HCT116 (cell line): ENCODE results near the gene PXDN. TPM values are rescaled to one million over a fixed set of nuclear protein-coding genes. Genes with fewer than 3 reads are reported as not detected.

Source experiments
- ATAC-seq: fragments of 200-7000 bp; cut with Tn5 transposase; 2 replicates; pipeline ENCODE4 v1.9.1; 2020; ENCODE audit warnings: mild to moderate bottlenecking, moderate library complexity
- BruUV-seq: library from RNA; stranded (reverse); fragments of 400-500 nt; replicated peaks from 2 replicates; lab custom pipeline; 2021; lab: Mats Ljungman, UMichigan
- CTCF ChIA-PET: fragments of 300-600 bp; sonication (Branson Sonifier 250); formaldehyde crosslinking; loops from one replicate; lab custom pipeline; 2021; ENCODE audit warnings: antibody characterized with exemption; lab: Charles Lee
- POLR2A ChIA-PET: fragments of 300-600, 350-600 bp; sonication (Branson Sonifier 250); formaldehyde crosslinking; loops from one replicate; lab custom pipeline; 2021; ENCODE audit warnings: antibody characterized with exemption; lab: Charles Lee
- RAD21 ChIA-PET, 2 experiments: fragments of 300-600 bp; sonication (Branson Sonifier 250); formaldehyde crosslinking; loops; one replicate each; lab custom pipeline; 2023; ENCODE audit warnings: low total read pairs in 2 of 2; ENCODE audit not compliant: uncharacterized antibody in 2 of 2, unreplicated experiment in 2 of 2, low non-redundant PET in 1 of 2; lab: Charles Lee
- DNase-seq: peaks from one replicate; pipeline ENCODE4 v3.0.0-alpha.2; 2010; ENCODE audit warnings: low read depth, low spot score
- H2AFZ ChIP-seq: fragments of 200-600 bp; shearing (Covaris generic), sonication (generic); 2 replicates; pipeline ENCODE4 v1.6.1; 2017; ENCODE audit warnings: low read depth, mixed run types, mixed read lengths, antibody characterized with exemption, low read length; ENCODE audit not compliant: poor library complexity, severe bottlenecking
- H3K27ac ChIP-seq: 2 replicates; pipeline ENCODE4 v1.5.1; 2012; ENCODE audit warnings: low read depth, low read length
- H3K27me3 ChIP-seq: fragments of 200-600 bp; sonication (generic); 2 replicates; pipeline ENCODE4 v1.6.1; 2016; ENCODE audit warnings: mixed run types, low read length, mixed read lengths; ENCODE audit not compliant: insufficient read depth
- H3K36me3 ChIP-seq, 2 experiments: fragments of 200-500 bp in 1 of 2; fragments of 200-600 bp in 1 of 2; sonication (Bioruptor generic) in 1 of 2; sonication (generic) in 1 of 2; 2 replicates each; pipeline versions ENCODE4 v1.5.1 to v1.6.1; 2014 to 2016; ENCODE audit warnings: low read length in 2 of 2, inconsistent platforms in 1 of 2, mixed read lengths in 1 of 2, mixed run types in 1 of 2; ENCODE audit not compliant: insufficient read depth in 2 of 2, control insufficient read depth in 1 of 2
- H3K4me1 ChIP-seq, 2 experiments: fragments of 200-600 bp in 1 of 2; sonication (generic) in 1 of 2; 2 replicates each; pipeline versions ENCODE4 v1.5.1 to v1.6.1; 2012 to 2017; ENCODE audit warnings: low read length in 2 of 2, inconsistent platforms in 1 of 2, mild to moderate bottlenecking in 1 of 2, mixed read lengths in 1 of 2, mixed run types in 1 of 2, moderate library complexity in 1 of 2; ENCODE audit not compliant: insufficient read depth in 2 of 2, control insufficient read depth in 1 of 2
- H3K4me2 ChIP-seq: fragments of 200-600 bp; sonication (generic); 2 replicates; pipeline ENCODE4 v1.6.1; 2017; ENCODE audit warnings: mixed run types, low read length, mixed read lengths
- H3K4me3 ChIP-seq, 2 experiments: fragments of 200-600 bp in 1 of 2; sonication (generic) in 1 of 2; replicated peaks in 1 of 2; 2 replicates each; pipeline ENCODE4 v1.5.1; 2011 to 2016; ENCODE audit warnings: low read length in 2 of 2, control low read depth in 1 of 2, low read depth in 1 of 2, mild to moderate bottlenecking in 1 of 2, mixed read lengths in 1 of 2, mixed run types in 1 of 2
- H3K79me2 ChIP-seq: fragments of 200-600 bp; sonication (generic); 2 replicates; pipeline ENCODE4 v1.6.1; 2017; ENCODE audit warnings: mild to moderate bottlenecking, mixed run types, low read length, moderate library complexity, mixed read lengths; ENCODE audit not compliant: insufficient read depth
- H3K9ac ChIP-seq: fragments of 200-600 bp; sonication (generic); 2 replicates; pipeline ENCODE4 v1.6.1; 2016; ENCODE audit warnings: low read length, mixed read lengths
- H3K9me2 ChIP-seq: fragments of 200-600 bp; sonication (generic), shearing (Covaris generic); 2 replicates; pipeline ENCODE4 v1.6.1; 2017; ENCODE audit warnings: mixed run types, mild to moderate bottlenecking, moderate library complexity; ENCODE audit not compliant: insufficient read depth
- H3K9me3 ChIP-seq, 2 experiments: fragments of 200-500 bp in 1 of 2; fragments of 200-600 bp in 1 of 2; sonication (Bioruptor generic) in 1 of 2; sonication (generic) in 1 of 2; 2 replicates each; pipeline ENCODE4 v1.6.1; 2014 to 2017; ENCODE audit warnings: low read length in 2 of 2, mixed read lengths in 2 of 2, inconsistent platforms in 1 of 2, low read depth in 1 of 2, mild to moderate bottlenecking in 1 of 2, mixed run types in 1 of 2, moderate library complexity in 1 of 2; ENCODE audit not compliant: control insufficient read depth in 1 of 2, insufficient read depth in 1 of 2
- H4K20me1 ChIP-seq: fragments of 200-600 bp; sonication (generic), shearing (Covaris generic); 2 replicates; pipeline ENCODE4 v1.6.1; 2017; ENCODE audit warnings: mixed run types, mild to moderate bottlenecking, moderate library complexity; ENCODE audit not compliant: insufficient read depth
- CEBPB ChIP-seq: IDR thresholded peaks from 2 replicates; pipeline ENCODE4 v1.6.1; 2012; ENCODE audit warnings: low read depth
- ELF1 ChIP-seq: IDR thresholded peaks from 2 replicates; pipeline ENCODE4 v1.6.1; 2012; ENCODE audit warnings: low read depth, borderline replicate concordance
- EZH2 ChIP-seq: fragments of 200-600 bp; sonication (generic); IDR thresholded peaks from 2 replicates; pipeline ENCODE4 v1.6.1; 2017; ENCODE audit warnings: antibody characterized with exemption, mixed run types
- FOSL1 ChIP-seq: IDR thresholded peaks from 2 replicates; pipeline ENCODE4 v1.6.1; 2012; ENCODE audit warnings: low read depth
- JUND ChIP-seq: IDR thresholded peaks from 2 replicates; pipeline ENCODE4 v1.6.1; 2012
- POLR2A ChIP-seq: IDR thresholded peaks from 2 replicates; pipeline ENCODE4 v1.7.0; 2011; ENCODE audit warnings: borderline replicate concordance; ENCODE audit not compliant: insufficient read depth, insufficient read length; ENCODE audit errors: extremely low read depth
- SIN3A ChIP-seq: IDR thresholded peaks from 2 replicates; pipeline ENCODE4 v1.6.1; 2012; ENCODE audit warnings: low read depth
- ZFX ChIP-seq: fragments of 450-650 bp; IDR thresholded peaks from 2 replicates; pipeline ENCODE4 v1.6.1; 2017
- intact Hi-C: fragments of 100-400 bp; cut with micrococcal nuclease; formaldehyde crosslinking; loops from 2 replicates; pipeline ENCODE4 v1.10.0; 2022
- total RNA-seq: library from RNA; stranded (reverse); gene quantifications from one replicate; pipeline ENCODE4 v1.2.1, GENCODE V29; 2021; ENCODE audit not compliant: unreplicated experiment
- TF ChIP-seq, protein P1 (sequence below), 3 experiments: fragments of 200-600 bp in 1 of 3; sonication (generic) in 1 of 3; IDR thresholded peaks in 2 of 3; conservative IDR thresholded peaks in 1 of 3; 2 replicates each; pipeline ENCODE4 v1.5.1; 2012 to 2017; ENCODE audit warnings: low read depth in 2 of 3, low read length in 2 of 3, antibody characterized with exemption in 1 of 3, borderline replicate concordance in 1 of 3, control low read depth in 1 of 3, mild to moderate bottlenecking in 1 of 3, mixed read lengths in 1 of 3, mixed run types in 1 of 3, moderate library complexity in 1 of 3; ENCODE audit not compliant: insufficient read depth in 1 of 3
- TF ChIP-seq, protein P2 (sequence below): IDR thresholded peaks from 2 replicates; pipeline ENCODE4 v1.6.1; 2011; ENCODE audit warnings: mild to moderate bottlenecking, low read length, moderate library complexity; ENCODE audit not compliant: insufficient replicate concordance; ENCODE audit errors: extremely low read depth
- TF ChIP-seq, protein P3 (sequence below): IDR thresholded peaks from 2 replicates; pipeline ENCODE4 v1.6.1; 2012; ENCODE audit warnings: low read depth

PXDN gene
- total RNA-seq, 1 experiment from 2014 or later: 10.7 TPM

DNA sequence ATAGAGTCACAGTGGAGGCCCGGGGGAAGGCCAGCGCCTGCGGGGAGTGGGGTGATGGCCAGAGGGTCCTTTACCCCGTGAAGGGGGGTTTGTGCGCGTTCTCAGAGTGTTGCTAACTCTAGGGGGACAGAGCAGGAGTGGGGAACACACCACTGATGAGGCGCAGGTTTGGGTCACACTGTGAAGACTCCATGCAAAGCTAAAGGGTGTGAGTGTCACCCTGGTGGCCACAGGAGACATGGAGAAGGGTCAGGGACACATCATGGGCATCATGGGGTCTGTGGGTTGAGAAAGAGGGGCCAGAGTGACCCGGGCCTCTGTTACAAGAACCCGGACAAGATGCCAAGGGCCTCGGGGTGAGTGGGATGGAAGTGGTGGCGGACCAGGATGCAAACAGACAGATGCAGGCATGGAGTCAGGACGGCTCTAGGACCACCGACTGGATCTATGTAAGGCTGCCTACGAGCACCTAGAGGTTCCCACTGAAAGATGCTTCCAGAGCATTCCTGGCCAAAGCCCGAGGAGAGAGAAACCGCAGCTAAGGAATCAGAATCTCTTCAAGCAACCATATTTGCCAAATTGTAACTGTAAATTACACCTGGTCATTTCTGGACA is 84.3 kb downstream of the PXDN start:
- Histone ChIP-seq H4K20me1 (no peaks in the 10 kb centered on the region), H3K27ac (no peak overlapping the region)
- no peak for ATAC-seq
- TF ChIP-seq, protein P1, sequence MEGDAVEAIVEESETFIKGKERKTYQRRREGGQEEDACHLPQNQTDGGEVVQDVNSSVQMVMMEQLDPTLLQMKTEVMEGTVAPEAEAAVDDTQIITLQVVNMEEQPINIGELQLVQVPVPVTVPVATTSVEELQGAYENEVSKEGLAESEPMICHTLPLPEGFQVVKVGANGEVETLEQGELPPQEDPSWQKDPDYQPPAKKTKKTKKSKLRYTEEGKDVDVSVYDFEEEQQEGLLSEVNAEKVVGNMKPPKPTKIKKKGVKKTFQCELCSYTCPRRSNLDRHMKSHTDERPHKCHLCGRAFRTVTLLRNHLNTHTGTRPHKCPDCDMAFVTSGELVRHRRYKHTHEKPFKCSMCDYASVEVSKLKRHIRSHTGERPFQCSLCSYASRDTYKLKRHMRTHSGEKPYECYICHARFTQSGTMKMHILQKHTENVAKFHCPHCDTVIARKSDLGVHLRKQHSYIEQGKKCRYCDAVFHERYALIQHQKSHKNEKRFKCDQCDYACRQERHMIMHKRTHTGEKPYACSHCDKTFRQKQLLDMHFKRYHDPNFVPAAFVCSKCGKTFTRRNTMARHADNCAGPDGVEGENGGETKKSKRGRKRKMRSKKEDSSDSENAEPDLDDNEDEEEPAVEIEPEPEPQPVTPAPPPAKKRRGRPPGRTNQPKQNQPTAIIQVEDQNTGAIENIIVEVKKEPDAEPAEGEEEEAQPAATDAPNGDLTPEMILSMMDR (IDR thresholded peaks at IDR 0.05 in 2 of 3, conservative IDR thresholded peaks at IDR 0.05 in 1 of 3; ENCODE audit: borderline replicate concordance in 1 of 3, insufficient read depth in 1 of 3, low read depth in 2 of 3, low read length in 2 of 3): no peak
- TF ChIP-seq JUND: no peak
- TF ChIP-seq FOSL1: no peak
- TF ChIP-seq ZFX: no peak
- TF ChIP-seq EZH2: no peak
- no peak for TF ChIP-seq POLR2A
- TF ChIP-seq, all 23 proteins: peak for 0
- ChIA-PET POLR2A (no interaction called here), RAD21 (no interaction called here), CTCF (no interaction called here)
- no peak for DNase-seq
- Histone ChIP-seq H3K9me3 (no peaks in the 10 kb centered on the region), H3K27me3 (no peaks in the 10 kb centered on the region), H3K79me2 (no peaks in the 10 kb centered on the region), H3K4me2 (no peak overlapping the region), H3K4me1 (no peaks in the 10 kb centered on the region), H2AFZ (no peak overlapping the region), H3K9ac (no peak overlapping the region), H3K36me3 (no peaks in the 10 kb centered on the region), H3K4me3 (no peak overlapping the region), H3K9me2 (no peaks in the 10 kb centered on the region)
- intact Hi-C loops: no loop called here
- BruUV-seq: no TSS peak

DNA sequence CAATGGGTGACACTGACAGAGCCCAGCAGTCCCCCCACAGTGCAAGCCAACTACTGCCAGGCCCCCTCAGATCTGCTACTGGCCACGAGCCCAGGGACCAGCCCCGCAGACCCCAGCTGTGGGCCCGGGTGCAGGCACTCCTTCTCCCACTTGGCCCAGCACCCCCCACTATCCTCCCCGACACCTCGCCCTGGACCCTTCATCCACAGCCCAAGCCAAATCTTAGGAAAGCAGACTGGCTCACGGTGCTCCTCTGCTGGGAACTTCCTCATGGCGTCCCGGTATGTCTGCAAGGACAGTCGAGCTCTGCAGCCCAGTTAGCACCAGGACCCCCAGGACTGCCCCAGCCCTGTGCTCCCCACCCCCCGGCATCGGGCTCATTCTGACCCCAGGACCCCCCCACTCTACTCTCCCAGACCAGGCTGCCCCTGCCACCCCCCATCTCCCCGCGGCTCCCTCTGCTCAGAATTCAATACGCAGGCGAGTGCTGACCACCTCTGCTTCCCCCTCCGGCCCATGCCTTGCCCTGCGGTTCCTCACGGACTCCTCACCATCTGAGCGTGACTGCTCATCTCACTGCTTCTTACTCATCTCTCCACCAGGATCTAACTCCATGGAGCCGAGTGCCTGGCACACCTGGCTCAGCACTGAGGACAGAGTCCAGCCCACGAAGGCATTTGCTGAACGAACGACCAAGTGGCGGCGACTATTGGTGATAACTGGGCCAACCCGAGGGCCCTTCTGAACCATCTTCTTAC is 85.7 kb downstream of the PXDN start:
- BruUV-seq: no TSS peak
- Histone ChIP-seq H3K27ac (no peak overlapping the region), H3K4me1 (no peaks in the 10 kb centered on the region), H3K9ac (no peak overlapping the region), H3K36me3 (no peaks in the 10 kb centered on the region; a peak in 1 of 4 replicates), H3K79me2 (no peaks in the 10 kb centered on the region), H3K9me2 (no peaks in the 10 kb centered on the region), H2AFZ (no peak overlapping the region), H3K9me3 (no peaks in the 10 kb centered on the region), H4K20me1 (no peaks in the 10 kb centered on the region), H3K4me3 (no peak overlapping the region), H3K4me2 (no peak overlapping the region), H3K27me3 (no peaks in the 10 kb centered on the region)
- RAD21 ChIA-PET: no interaction called here
- ATAC-seq (no peak), DNase-seq (no peak)
- CTCF ChIA-PET: no interaction called here
- intact Hi-C loops: no loop called here
- POLR2A ChIA-PET: no interaction called here
- TF ChIP-seq CEBPB (no peak), SIN3A (no peak), ELF1 (no peak)
- TF ChIP-seq, protein P2, sequence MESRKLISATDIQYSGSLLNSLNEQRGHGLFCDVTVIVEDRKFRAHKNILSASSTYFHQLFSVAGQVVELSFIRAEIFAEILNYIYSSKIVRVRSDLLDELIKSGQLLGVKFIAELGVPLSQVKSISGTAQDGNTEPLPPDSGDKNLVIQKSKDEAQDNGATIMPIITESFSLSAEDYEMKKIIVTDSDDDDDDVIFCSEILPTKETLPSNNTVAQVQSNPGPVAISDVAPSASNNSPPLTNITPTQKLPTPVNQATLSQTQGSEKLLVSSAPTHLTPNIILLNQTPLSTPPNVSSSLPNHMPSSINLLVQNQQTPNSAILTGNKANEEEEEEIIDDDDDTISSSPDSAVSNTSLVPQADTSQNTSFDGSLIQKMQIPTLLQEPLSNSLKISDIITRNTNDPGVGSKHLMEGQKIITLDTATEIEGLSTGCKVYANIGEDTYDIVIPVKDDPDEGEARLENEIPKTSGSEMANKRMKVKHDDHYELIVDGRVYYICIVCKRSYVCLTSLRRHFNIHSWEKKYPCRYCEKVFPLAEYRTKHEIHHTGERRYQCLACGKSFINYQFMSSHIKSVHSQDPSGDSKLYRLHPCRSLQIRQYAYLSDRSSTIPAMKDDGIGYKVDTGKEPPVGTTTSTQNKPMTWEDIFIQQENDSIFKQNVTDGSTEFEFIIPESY: no peak
- TF ChIP-seq, protein P3, sequence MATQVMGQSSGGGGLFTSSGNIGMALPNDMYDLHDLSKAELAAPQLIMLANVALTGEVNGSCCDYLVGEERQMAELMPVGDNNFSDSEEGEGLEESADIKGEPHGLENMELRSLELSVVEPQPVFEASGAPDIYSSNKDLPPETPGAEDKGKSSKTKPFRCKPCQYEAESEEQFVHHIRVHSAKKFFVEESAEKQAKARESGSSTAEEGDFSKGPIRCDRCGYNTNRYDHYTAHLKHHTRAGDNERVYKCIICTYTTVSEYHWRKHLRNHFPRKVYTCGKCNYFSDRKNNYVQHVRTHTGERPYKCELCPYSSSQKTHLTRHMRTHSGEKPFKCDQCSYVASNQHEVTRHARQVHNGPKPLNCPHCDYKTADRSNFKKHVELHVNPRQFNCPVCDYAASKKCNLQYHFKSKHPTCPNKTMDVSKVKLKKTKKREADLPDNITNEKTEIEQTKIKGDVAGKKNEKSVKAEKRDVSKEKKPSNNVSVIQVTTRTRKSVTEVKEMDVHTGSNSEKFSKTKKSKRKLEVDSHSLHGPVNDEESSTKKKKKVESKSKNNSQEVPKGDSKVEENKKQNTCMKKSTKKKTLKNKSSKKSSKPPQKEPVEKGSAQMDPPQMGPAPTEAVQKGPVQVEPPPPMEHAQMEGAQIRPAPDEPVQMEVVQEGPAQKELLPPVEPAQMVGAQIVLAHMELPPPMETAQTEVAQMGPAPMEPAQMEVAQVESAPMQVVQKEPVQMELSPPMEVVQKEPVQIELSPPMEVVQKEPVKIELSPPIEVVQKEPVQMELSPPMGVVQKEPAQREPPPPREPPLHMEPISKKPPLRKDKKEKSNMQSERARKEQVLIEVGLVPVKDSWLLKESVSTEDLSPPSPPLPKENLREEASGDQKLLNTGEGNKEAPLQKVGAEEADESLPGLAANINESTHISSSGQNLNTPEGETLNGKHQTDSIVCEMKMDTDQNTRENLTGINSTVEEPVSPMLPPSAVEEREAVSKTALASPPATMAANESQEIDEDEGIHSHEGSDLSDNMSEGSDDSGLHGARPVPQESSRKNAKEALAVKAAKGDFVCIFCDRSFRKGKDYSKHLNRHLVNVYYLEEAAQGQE: no peak
